Measurements from ENCODE around the gene DYRK1A.
A peak's percentile ranks its signal among the peaks of the same experiment; 100 is the strongest.

DYRK1A gene

DNA sequence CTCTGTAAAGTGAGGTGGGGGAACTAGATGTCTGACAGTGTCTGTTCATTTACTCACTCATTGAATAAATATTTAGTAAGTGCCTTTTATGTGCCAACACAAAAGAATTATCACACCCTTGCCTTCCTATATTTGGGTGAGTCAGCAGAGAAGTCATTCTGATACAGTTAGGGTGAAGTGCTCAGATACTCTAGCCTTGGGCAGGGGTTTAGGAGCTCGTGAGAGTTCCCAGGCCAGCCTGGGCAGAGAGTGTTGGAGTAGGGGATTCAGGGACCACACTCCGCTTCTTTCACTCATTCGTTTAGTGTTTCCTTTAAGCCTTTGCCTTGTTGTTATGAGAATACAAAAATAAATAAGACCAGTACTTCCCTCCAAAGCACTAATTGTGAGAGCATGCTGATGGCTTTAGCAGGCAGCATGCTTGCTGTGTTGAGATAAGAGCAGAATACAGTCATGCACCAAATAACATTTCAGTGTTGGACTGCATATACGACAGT lies 83.9 kb downstream of the DYRK1A start:
- no peak for DNase-seq

DNA sequence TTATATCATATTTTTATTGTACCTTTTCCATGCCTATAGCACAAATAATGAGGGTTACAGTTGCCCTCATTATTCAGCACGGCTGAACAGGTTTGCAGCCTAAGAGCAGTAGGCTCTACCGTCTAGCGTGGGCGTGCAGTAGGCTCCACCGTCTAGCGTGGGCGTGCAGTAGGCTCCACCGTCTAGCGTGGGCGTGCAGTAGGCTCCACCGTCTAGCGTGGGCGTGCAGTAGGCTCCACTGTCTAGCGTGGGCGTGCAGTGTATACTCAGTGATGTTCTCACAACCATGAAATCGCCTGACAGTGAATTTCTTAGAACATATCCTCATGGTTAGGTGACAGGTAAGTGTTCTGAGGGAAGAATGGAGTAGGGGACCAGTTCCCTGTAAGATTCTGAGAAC lies 84.9 kb downstream of the DYRK1A start:
- no peak for DNase-seq

DNA sequence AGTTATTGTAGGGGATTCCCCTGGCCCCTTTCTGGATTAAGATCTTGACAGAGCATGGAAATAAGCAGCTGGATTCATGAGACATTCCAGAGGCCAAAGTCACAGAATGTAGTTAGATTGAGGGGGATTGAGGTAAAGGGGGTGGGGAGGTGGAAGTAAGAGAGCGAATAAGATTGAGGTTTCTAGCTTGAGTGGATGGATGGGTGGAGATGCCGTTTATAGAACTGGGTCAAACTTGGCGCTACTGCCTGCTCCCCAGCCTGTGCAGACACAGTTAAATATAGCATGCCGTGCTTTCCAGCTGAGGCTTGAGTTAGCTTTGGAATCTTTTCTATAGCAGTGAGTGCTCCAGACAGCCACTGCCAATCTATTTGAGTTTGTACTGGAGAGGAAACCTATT lies 85.7 kb downstream of the DYRK1A start:
- no peak for DNase-seq

DNA sequence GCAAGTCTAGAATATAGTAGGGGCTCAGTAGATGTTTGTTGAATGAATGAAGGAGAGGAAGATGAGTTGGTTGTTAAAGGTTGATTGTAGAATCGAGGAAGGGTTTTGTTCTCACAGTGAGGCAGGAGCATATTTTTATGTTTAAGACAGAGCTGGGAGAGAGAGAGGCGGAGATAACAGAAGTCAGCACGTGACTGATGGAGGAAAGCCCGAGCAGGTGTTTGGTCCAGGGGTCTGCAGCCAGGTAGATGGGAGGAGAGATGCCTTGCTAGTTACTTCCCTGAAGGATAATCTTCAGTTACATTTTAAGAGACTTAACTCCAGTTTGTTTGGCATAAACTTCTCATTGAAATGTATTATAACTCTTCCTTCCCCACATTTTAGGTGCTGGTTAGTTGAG lies 86.8 kb downstream of the DYRK1A start:
- no peak for DNase-seq

DNA sequence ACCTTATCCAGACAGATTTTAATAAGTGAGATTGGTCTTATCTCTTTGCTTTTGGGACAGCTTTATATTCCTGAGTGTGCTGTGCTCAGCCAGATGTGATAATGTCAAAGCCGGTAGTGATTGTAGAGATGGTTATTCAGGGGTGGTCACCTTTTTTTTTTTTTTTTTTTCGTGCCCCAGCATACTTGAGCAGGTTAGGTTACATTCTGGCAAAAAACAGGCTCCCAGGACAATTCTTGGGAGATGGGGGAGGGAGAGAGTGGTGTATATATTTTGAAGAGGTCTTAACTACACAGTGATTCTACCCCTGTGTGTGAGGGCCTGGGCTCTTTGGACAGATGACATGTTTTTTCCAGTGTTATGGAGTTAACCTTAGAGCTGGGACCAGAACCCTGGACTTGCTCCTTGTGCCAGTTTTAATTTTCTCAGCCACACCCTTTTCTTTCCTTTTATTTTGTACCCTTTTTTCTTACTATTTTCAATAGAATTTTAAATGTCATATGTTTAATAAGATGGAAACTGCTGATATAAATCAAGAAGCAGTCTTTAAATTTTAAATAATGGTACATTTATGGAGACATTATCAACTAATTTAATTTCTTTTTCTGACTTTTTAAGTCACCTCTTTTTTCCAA lies 88.4 kb downstream of the DYRK1A start:
- no peak for DNase-seq

DNA sequence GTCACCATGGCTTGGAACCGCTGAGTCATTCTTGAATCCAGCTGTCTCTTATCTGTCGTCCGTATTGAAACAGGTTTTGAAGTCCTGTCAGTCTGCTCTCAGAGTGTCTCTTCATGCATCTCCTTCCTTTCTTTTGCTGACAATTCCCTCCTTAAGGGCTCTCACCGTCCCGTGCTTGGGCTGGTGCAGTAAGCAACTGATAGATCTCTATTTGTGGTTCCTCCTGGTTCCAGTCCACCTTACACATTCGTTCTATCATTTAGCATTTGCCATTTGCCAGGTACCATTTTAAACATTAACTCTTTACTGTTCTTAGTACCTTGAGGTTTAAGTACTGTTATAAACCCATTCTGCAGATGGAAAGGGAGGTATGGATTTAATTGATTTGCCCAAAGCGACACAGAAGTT lies 88.9 kb downstream of the DYRK1A start:
- no peak for DNase-seq

DNA sequence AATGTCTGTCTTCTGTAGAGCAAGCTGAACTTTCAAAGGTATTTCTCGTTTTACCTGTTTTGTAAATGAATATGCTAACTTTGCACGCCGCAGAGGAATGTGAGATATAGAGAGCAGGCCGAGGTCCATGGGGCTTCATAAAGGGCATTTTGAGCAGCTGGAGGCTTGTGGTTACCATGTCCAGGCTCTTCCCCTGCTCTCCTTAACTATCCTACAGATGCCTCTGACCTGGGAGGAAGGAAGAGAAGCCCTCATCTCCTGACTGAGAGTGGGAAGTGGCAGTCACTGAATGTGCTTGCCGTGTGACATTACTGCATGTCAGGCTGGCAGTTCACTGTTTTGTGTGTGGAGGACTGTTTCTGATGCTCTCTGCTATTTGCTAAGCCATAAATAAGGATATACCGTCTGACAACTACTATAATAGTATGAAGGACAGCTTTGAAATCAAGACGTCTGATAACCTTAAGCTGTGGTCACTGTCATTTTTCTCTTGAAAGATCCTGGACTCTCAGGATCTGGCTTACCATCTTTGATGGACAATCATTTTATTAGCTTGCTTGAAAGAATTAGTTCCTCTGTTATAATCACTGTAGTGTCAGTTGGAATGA lies 92.2 kb downstream of the DYRK1A start:
- DNase-seq: no peak

DNA sequence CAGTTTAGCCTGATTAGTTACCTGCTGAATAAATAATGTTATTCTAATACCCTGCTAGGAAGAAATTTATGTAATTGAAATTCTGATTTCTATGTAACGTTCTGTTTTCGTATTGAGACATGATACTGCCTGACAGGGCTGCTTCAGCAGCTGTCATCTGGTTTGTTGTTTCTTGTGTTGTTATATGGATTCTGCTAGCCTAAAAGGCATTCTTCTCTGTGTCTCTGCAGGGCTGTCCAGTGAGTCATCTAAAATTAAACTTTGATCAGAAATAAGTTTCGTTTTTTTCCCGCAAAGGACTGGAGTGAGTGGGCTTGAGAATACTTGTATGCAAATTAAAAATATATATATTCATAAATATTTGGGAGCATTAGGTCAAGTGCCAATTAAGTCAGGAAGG lies 93.0 kb downstream of the DYRK1A start:
- no peak for DNase-seq

DNA sequence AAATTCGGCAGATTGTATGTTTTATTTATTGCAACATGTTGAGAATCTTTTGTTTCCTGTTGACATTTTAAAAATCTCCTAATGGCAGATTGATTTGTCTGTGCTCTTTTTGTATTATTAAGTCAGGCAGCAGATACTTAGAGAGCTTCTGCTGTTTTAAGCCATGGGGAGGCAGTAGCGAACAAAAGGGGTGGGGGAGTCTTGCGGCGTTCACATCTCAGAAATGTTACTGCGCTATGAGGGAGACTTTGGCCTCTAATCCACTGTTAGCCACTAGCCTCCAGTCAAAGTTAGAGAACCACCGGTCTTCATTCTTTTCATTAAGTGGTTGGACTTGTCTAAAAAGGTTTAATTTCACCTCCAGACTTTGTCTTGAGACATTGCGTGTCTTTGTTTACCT lies 93.6 kb downstream of the DYRK1A start:
- no peak for DNase-seq

DNA sequence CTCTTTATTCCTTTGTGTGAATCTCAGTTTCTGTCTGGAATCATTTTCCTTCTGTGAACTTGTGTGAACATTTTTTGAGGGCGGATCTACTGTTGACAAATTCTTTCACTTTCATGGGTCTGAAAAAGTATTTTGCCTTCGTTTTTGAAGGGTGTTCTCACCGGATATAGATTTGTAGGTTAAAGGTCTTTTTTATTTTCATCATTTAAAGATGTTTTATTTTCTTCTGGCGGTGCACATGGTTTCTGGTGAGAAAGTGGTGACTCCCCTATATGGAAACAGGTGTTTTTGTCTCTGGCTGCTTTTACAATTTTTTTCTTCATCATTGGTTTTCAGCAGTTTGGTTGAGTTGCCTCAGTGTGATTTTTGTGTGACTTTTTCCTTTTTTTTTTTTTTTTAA lies 94.9 kb downstream of the DYRK1A start:
- DNase-seq: no peak

DNA sequence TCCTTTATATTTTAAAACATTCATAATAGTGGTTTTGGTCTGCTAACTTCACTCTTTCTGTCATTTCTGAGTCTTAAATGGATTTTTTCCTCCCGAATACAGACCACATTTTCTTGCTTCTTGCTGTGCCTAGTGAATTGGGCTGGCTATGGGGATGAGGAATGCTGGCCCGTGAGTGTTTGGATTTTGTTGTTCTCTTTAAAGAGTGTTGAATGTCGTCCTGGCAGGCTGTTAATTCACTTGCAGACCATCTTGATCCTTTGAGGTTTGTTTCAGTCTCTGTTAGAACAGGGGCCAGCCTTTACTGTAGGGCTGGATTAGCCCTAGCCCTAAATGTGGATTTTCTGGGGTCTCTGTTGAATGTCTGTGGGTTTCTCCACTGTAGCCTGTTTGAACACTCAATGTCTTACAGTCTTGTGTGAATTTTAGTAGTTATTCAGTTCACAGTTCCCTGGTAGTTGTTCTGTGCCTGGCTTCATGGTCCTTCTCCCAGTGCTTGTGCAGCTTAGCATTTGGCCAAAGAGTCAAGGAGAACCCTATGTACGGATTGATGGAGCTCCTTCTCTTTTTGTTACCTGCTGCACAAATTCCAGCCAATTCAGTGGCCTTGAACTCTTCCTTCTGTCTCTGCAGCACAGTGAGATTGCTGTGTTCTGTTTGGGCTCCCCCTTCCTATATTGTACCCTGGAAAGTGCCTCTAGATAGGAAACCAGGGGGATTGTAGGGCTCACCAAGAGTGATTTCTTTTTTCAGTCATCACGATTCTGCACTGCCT lies 95.7 kb downstream of the DYRK1A start:
- DNase-seq: no peak

DNA sequence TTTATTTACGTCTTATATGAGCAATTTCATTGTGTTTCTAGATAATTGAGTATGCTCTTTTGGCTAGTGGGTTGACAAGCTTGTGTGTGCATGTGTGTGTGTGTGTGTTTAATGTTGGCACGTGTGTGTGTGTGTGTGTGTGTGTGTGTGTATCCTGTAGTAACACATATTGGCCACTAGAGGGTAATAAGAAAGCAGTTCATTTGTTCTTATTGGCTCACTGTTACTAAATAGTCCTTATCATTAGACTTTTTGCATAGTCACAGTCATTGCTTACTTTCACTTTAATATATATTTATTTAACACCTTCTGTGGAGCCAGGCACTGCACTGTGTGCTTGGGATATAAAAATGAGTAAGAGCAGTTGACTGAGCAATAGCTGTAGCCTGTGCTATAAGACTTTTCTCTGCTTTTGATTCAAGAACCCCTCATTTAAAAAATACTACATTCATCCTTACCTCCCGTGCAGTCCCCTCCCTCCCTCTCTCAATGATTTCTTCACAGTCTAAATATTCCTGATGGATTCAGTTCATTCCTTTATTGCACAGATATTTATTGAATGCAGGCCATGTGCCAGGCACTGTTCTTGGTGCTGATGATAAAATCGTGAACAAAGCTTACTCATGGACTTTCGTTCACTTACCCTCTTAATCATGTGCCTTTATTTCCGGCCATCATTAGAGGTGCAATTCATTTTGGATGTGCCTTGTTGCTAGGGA lies 96.7 kb downstream of the DYRK1A start:
- peak in 1 of 2 donors; percentile 18 for DNase-seq

DNA sequence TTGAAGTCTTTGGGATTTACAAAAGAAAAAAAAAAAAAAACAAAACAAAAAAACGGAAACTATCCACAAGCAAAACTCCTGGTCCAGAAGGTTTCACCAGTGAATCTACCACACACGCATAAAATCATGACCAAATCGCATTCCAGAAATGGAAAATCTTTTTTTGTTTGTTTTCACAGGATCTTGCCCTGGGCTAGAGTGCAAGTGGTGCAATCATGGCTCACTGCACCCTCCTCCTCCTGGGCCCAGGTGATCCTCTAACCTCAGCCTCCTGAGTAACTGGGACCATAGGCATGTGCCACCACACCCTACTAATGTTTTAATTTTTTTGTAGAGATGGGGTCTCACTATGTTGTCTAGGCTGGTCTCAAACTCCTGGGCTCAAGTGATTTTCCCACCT lies 100.5 kb downstream of the DYRK1A start:
- DNase-seq: no peak

DNA sequence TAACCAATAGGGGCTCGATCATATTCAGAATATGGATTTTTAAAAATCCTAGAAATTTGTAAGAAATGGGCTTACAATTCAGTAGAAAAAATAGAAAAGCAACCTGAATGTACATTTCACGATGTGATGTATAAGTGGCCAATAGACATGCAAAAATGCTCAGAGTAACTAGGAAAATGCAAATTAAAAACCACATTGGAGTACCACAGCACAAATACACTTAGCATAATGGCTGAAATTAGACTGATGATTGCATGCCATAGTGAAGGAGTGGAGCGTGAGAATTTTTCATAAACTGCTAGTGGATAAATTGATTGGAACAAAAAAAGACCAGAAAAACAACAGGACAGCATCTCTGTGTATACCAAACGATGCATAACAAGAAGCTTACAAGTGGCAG lies 102.3 kb downstream of the DYRK1A start:
- no peak for DNase-seq

DNA sequence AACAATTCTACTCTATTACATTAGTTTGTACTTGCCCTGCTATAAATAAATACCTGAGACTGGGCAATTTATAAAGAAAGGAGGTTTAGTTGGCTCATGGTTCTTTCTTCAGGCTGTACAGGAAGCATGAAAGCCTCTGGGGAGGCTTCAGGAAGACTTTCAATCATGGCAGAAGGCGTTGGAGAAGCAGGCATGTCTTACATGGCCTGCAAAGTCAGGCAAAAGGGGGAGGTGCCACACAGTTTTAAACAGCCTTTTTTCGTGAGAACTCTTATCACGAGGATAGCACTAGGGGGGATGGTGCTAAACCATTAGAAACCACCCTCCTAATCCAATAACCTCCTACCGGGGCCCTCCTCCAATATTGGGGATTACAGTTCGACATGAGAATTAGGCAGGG lies 102.9 kb downstream of the DYRK1A start:
- no peak for DNase-seq

DNA sequence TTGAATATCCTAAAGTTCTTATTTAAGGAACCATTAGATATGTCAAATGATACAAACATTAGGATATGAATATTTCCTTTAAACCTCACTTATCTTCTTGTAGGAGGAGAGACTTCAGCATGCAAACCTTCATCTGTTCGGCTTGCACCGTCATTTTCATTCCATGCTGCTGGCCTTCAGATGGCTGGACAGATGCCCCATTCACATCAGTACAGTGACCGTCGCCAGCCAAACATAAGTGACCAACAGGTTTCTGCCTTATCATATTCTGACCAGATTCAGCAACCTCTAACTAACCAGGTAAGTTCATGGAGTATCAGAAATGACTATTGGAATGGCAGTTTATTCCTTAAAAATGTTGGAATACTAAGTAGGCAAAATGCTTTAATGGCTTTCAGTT lies 106.0 kb downstream of the DYRK1A start:
- DNase-seq: no peak

DNA sequence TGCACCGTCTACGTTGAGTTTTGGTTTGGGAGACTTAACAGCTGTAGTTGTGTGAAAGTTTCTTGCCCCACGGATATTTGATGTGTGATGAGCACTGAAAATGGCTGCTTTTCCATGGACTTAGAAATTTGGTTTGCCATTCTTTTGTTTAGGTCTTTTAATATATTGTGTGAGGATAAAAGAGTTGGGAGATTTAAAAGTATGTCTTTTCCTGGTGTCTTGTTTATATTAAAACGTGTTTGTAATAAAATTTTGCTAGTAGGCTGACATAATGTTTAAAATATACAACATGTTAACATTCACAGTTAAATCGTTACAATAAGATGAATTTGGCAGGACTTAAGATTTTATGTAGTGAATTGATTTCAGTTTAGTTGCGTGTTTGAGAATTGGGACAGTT lies 106.9 kb downstream of the DYRK1A start:
- DNase-seq: no peak

DNA sequence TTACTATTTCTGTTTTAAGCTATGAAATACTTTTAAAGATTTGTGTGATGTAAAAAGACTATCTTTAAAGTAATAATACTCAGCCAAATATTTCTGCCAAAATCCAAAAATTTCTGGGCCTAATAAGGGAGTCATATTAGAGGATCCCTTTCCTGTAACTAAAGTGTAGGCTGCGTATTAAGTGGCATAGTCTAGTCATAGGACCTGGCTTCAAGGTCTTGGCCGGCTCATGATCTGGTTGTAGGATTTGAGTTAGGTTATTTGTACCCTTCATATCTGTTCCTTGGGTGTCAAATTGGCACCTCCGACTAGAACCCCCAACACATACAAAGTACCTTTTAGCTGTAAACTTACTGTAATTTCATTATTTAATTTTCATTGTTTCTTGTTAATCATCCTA lies 107.8 kb downstream of the DYRK1A start:
- no peak for DNase-seq

DNA sequence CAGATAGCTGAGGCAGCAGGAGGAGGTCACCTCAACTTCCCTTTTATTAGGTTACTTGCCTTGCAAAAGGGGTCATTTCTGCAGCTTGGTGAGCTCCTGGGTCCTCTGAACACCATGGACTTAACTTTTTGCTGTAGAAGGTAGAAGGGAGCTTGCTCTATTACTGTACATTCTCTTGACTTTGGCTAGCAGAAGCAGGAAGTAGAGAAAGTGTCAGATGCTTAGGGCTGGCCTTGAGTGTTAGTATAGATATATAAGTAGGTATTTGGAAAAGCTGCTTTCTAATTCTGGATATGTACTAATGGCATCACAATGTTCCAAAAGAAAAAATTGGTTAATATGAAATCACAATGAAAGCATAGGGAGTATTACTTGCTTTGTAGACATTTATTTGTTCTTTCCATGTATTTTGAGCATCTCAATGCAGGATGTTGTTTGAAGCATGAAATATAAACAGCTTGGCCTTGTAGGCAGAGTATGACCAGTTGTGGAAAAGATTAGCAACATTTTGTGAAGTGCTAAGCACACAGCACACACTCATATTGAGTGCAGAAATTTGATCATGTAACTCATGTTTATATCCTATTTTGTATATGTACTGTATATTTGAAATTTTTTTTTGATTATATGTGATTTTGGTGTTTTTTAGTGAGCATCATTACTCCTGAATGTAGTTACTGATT lies 108.8 kb downstream of the DYRK1A start:
- no peak for DNase-seq

DNA sequence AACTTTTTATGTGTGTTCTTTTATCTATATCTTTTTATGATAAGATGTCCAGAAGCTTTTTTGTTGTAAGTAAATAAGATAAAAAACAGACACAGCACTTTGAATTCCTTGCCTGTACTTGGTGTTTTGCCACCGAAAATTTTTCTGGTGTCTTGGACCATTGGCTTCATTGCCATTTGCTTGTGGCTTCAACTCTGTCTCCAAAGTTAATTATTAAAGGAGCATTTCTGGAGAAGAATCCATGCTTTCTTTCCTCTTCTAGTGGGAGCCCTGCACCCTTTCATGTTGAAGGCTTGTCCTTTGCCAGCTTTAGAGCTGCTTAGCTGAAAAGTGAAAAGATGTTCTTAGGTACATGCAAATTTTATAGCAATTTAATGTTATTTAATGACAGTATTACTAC lies 112.2 kb downstream of the DYRK1A start:
- no peak for DNase-seq

DNA sequence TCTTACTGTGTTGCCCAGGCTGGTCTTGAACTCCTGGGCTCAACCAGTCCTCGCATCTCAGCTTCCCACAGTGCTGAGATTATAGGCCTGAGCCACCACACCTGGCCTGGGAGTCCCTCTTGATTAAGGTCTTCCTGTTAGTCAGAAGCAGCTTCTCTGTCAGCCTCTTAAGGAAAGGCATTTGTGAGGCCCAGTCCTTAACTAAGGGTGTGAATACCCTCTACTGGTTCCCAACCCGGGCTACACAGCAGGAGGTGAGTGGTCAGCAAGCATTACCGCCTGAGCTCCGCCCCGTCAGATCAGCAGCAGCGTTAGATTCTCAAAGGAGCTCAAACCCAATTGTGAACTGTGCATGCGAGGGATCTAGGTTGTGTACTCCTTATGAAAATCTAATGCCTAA lies 117.2 kb downstream of the DYRK1A start:
- no peak for DNase-seq

DNA sequence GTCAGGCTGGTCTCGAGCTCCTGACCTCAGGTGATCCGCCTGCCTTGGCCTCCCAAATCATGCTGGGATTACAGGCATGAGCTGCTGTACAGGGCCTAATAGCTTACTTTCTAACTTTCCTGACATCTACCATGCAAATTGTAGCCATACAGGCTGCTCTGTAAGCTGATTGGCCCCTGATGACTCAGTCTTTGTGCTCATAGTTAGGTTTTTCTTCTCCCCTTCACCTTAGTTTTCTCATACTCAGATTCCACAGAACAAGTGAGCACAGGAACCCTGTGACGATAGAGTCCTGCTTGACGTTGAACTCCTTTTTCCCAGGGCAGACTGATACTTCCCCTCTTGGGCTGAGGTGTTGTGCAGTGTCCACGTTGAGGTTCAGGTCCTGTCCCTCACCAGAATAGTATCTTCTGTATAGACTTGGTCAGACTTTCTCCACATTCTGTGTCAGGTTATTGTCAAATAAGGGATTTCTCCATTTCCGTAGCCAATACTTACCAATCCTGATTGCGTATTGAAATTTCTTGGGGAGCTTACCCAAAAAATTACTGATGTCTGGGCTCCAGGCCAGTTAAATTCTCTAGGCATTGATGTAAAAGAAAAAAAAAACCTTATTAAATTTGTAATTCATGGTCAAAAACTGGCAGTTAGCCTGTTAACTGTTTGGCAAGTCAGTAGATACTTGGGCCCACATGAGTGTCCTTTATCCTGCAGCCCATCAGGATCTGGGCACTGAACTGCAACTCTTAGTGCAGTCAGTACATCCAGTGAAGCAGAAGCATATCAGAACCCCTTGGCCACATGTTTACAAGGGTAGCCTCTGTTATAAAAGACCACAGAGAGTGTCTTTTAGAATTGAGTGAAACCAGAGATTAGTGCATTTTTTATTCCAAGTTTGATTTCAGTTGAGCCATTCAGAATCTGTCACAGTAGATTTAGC lies 118.2 kb downstream of the DYRK1A start:
- DNase-seq: no peak
